AG04450 (cell line): ENCODE results near the gene LEMD1. TPM values are rescaled to one million over a fixed set of nuclear protein-coding genes. Genes with fewer than 3 reads are reported as not detected.

Experiments
- CTCF ChIA-PET: fragments of 300-600, 350-600 bp; formaldehyde crosslinking; extraction: SDS; loops from one replicate; lab custom pipeline; 2022; ENCODE audit warnings: antibody characterized with exemption, inconsistent platforms; lab: Charles Lee
- POLR2A ChIA-PET: fragments of 350-600 bp; formaldehyde crosslinking; extraction: SDS; loops from one replicate; lab custom pipeline; 2021; ENCODE audit warnings: antibody characterized with exemption, inconsistent platforms; lab: Yijun Ruan, JAX
- DNase-seq: peaks from one replicate; pipeline ENCODE4 v3.0.0-alpha.2; 2011; ENCODE audit warnings: low read depth, low spot score
- H3K27ac ChIP-seq: one replicate; pipeline ENCODE4 v1.5.1; 2012; ENCODE audit warnings: low read depth, low read length, control low read depth
- H3K27me3 ChIP-seq: one replicate; pipeline ENCODE4 v1.6.0; 2012; ENCODE audit warnings: low read length; ENCODE audit not compliant: control insufficient read depth, insufficient read depth
- H3K4me3 ChIP-seq: 2 replicates; pipeline ENCODE4 v1.5.1; 2011; ENCODE audit warnings: mild to moderate bottlenecking, low read depth, low read length, control low read depth
- H3K9me3 ChIP-seq: 2 replicates; pipeline ENCODE4 v1.5.1; 2012; ENCODE audit warnings: low read length; ENCODE audit not compliant: control insufficient read depth, insufficient read depth
- CTCF ChIP-seq: IDR thresholded peaks from 2 replicates; pipeline ENCODE4 v1.5.1; 2011; ENCODE audit warnings: low read depth, low read length, control low read depth, inconsistent platforms
- polyA plus RNA-seq: library from polyadenylated mRNA; depleted of rRNA; stranded (reverse); fragments of >200 nt; gene quantifications from 2 replicates; pipeline ENCODE4 v1.2.3, GENCODE V29; 2011

Gene LEMD1
- polyA plus RNA-seq, 1 experiment: not detected

- no peak overlapping the region for H3K27ac ChIP-seq
- CTCF ChIA-PET: interaction anchor here (3.2 to 8.9 kb wide), 3 partner anchors 15 to 134 kb away, joined by 43 to 165 read pairs (median 54); no protein-coding TSS in a partner anchor
These were observed 69.7 kb downstream of the LEMD1 start for GRCh38 chr1:205351984-205352713.

GRCh38 chr1:205350691-205351141 is 71.1 kb downstream of the LEMD1 start:
- no peak for DNase-seq
- TF ChIP-seq CTCF: no peak
- ChIA-PET CTCF (interaction anchor here (0.5 to 3.1 kb wide), 4 partner anchors 15 to 136 kb away, joined by 3 to 20 read pairs (median 9); no protein-coding TSS in a partner anchor), POLR2A (no interaction called here)
- Histone ChIP-seq H3K27me3 (peaks cover 34% of the 10 kb centered on the region), H3K27ac (no peak overlapping the region), H3K4me3 (no peak overlapping the region), H3K9me3 (no peaks in the 10 kb centered on the region)

More at GRCh38 chr1:205351984-205352713, 69.7 kb downstream of the LEMD1 start:
- POLR2A ChIA-PET: no interaction called here
- Histone ChIP-seq H3K27me3 (peaks cover 24% of the 10 kb centered on the region), H3K9me3 (no peaks in the 10 kb centered on the region), H3K4me3 (no peak overlapping the region)
- no peak for TF ChIP-seq CTCF
- no peak for DNase-seq

GRCh38 chr1:205350124-205350523 is 71.7 kb downstream of the LEMD1 start:
- no peak overlapping the region for H3K4me3 ChIP-seq
- POLR2A ChIA-PET: no interaction called here
- H3K9me3 ChIP-seq: no peaks in the 10 kb centered on the region
- TF ChIP-seq CTCF: no peak
- no peak overlapping the region for H3K27ac ChIP-seq
- peaks cover 40% of the 10 kb centered on the region for H3K27me3 ChIP-seq
- CTCF ChIA-PET: interaction anchor here (1.4 to 3.1 kb wide), 3 partner anchors 15 to 137 kb away, joined by 5 to 20 read pairs (median 15); no protein-coding TSS in a partner anchor
- DNase-seq: no peak

- Histone ChIP-seq H3K27me3 (peaks cover 52% of the 10 kb centered on the region), H3K9me3 (no peaks in the 10 kb centered on the region), H3K27ac (no peak overlapping the region), H3K4me3 (no peak overlapping the region)
- no peak for DNase-seq
- ChIA-PET POLR2A (interaction anchor here (0.6 kb wide), 1 partner anchor 249 kb away, joined by 5 read pairs; no protein-coding TSS in a partner anchor), CTCF (interaction anchor here (0.6 to 3.1 kb wide), 6 partner anchors 13 to 176 kb away, joined by 3 to 20 read pairs (median 6); no protein-coding TSS in a partner anchor)
- no peak for TF ChIP-seq CTCF
These were observed 73.0 kb downstream of the LEMD1 start for GRCh38 chr1:205348554-205349487.
